GM06990 (cell line): ENCODE data around the gene FCHSD2.
A peak's percentile ranks its signal among the peaks of the same experiment; 100 is the strongest.

ENCODE experiments used
- DNase-seq: peaks from one replicate; pipeline ENCODE4 v3.0.0-alpha.2; 2011; ENCODE audit not compliant: insufficient read length; ENCODE audit errors: extremely low read depth
- H3K27me3 ChIP-seq: replicated peaks from 2 replicates; pipeline ENCODE4 v1.6.0; 2011; ENCODE audit warnings: low read length; ENCODE audit not compliant: control insufficient read depth, insufficient read depth
- H3K36me3 ChIP-seq: 2 replicates; pipeline ENCODE4 v1.5.1; 2011; ENCODE audit warnings: low read length; ENCODE audit not compliant: control insufficient read depth, insufficient read depth
- H3K4me3 ChIP-seq: replicated peaks from 2 replicates; pipeline ENCODE4 v1.5.1; 2011; ENCODE audit warnings: low read depth, mild to moderate bottlenecking, control low read depth, low read length
- TF ChIP-seq, protein P1 (sequence below): IDR thresholded peaks from 2 replicates; pipeline ENCODE4 v1.5.1; 2011; ENCODE audit warnings: low read length, control low read depth, mild to moderate bottlenecking, inconsistent platforms; ENCODE audit not compliant: insufficient read depth, poor library complexity, severe bottlenecking

Gene FCHSD2

DNA sequence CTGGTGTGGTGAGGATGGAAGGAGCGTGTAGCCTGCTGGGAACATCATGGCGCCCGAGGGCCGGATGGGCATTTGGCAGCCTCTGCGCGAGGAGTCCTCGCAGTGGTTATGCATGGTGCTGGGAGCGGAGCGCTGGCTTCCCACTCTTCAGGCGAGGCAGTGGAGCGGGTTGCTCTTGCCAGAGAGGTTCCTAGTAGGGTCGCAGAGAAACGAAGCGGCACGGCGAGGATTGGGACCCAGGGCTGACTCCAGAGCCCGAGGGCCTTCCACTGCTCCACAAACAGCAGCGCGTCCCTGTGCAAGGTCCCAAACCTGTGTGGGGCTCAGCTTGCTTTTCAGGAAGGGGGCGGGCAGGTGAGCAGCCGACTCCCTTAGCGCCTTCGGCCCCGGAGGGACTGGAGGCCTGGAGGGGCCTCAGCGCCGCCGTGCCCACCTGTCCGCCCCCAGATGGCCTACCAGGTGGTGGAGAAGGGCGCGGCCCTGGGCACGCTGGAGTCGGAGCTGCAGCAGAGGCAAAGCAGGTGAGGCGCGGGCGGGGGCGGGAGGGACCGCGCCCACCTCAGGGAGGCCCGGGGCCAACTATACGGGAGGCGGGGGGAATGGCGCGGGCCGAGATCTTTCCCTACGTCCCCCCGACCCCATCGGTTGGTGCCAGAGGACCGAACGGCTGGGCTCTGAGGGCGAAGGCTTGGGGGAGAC is 320.7 kb downstream of the FCHSD2 start:
- DNase-seq: no peak
- Histone ChIP-seq H3K36me3 (peaks cover 26% of the 10 kb centered on the region), H3K27me3 (no peaks in the 10 kb centered on the region), H3K4me3 (peak overlapping the region; percentile 25)
- TF ChIP-seq, protein P1, sequence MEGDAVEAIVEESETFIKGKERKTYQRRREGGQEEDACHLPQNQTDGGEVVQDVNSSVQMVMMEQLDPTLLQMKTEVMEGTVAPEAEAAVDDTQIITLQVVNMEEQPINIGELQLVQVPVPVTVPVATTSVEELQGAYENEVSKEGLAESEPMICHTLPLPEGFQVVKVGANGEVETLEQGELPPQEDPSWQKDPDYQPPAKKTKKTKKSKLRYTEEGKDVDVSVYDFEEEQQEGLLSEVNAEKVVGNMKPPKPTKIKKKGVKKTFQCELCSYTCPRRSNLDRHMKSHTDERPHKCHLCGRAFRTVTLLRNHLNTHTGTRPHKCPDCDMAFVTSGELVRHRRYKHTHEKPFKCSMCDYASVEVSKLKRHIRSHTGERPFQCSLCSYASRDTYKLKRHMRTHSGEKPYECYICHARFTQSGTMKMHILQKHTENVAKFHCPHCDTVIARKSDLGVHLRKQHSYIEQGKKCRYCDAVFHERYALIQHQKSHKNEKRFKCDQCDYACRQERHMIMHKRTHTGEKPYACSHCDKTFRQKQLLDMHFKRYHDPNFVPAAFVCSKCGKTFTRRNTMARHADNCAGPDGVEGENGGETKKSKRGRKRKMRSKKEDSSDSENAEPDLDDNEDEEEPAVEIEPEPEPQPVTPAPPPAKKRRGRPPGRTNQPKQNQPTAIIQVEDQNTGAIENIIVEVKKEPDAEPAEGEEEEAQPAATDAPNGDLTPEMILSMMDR: no peak

DNA sequence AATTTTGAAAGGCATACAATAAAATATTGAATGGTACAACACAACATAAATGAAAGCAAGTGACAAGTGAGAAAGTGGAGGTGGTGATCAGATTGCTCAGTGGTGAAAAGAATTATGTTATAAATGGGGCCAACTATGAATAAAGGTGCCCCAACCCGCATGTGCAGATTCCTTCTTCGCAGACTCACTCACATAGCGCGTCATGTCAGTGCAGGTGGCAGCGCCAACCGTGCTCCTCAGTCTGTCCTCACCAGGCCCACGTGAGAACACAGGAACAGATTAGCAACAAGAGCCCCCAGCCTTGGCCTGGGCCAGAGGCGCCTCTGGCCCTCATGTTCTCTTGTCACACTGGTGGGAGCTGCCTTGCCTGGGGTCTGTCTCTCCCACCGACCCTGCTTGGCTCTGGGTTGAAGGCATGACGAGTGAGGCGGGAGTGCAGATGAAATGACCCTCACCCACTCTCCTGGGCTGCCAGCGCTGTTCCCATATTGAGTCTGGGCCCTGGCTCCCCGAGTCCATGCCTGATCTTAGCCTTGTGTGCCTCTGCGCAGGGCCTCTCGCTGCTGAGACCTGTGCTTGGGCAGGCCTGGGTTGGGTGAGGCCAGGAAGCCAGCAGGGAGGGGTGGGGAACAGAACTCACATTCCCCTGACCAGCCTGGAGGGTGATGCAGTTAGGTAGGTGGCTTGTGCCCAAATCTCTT is 321.5 kb downstream of the FCHSD2 start:
- Histone ChIP-seq H3K4me3 (no peak overlapping the region), H3K36me3 (peaks cover 26% of the 10 kb centered on the region), H3K27me3 (no peaks in the 10 kb centered on the region)
- no peak for DNase-seq
- TF ChIP-seq, protein P1: no peak

DNA sequence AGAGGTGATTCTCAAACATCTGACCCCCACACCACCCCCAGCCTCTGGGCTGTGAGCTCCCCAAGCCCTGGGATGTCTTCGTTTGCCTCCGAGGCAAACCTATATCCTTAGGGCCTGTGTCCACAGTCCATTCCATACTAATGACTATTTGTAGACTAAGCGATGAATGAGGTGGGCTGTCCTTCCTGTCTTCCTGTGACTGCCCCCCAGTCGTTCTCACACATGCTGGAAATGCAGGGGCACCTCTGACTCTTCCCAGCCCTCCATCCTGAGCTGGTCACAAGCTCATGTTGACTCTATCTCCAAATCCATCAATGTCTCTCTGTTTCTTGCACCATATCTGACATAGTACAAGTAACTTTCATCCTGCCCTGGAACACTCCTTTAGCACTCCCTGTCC is 323.1 kb downstream of the FCHSD2 start:
- no peaks in the 10 kb centered on the region for H3K27me3 ChIP-seq
- DNase-seq: no peak
- peaks cover 24% of the 10 kb centered on the region for H3K36me3 ChIP-seq
- no peak overlapping the region for H3K4me3 ChIP-seq
- TF ChIP-seq, protein P1: no peak

DNA sequence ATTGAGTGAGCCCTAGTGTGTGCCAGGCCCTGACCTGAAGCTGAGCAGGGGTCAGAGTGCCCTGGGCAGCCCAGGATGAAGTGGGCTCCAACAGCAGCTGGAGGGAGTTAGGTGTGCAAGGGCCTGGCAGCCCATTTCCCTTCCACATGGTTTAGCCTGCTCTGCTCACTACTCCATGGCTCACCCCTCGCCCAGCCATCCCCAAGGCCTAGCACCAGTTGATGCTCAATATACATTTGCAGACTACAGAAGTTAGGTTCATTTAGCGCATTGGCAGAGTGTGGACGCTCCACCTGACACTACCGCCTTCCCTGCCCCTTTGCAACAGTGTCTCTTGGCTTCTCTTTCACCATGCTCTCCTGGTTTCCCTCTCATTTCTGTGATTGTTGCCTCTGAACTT is 324.2 kb downstream of the FCHSD2 start:
- DNase-seq: no peak
- TF ChIP-seq, protein P1: no peak
- no peaks in the 10 kb centered on the region for H3K27me3 ChIP-seq
- no peak overlapping the region for H3K4me3 ChIP-seq
- H3K36me3 ChIP-seq: peaks cover 16% of the 10 kb centered on the region

DNA sequence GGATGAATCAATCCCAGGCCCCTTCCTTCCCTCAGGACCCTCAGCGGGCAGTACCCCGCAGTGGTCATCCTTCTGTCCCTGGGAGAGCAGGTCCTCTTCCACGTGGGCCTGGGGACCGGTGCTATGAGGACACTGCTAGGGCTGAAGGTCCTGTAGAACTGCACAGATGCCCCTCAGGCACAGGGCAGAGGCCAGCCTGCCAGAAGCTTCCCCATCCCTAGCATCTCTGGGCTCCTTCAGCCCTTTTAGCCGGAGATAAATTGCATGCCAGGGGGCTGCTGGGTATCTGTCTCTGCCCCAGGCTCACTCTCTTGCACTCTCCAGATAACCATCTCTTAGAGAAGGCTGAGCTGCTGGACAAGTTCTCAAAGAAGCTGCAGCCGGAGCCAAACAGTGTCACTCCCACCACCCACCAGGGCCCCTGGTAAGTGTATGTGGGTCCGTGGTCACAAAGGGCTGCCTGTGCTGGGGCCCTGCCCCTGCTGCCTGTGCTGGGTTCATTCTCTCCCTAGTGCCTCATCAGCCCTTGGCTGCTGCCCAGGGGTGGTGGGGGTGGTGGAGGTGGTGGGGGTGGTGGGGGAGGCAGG is 325.6 kb downstream of the FCHSD2 start:
- no peak for DNase-seq
- TF ChIP-seq, protein P1: no peak
- Histone ChIP-seq H3K36me3 (peaks cover 15% of the 10 kb centered on the region), H3K4me3 (peak overlapping the region; percentile 96), H3K27me3 (no peaks in the 10 kb centered on the region)
